Keratinocyte (primary cell): ENCODE data around the gene SZT2.

Source experiments
- CTCF ChIP-seq, 3 experiments: IDR thresholded peaks in 1 of 3; conservative IDR thresholded peaks in 1 of 3; optimal IDR thresholded peaks in 1 of 3; 2 replicates in 2 of 3; 3 replicates in 1 of 3; pipeline versions ENCODE3 to v1.5.1; 2011; ENCODE audit warnings: low read length in 3 of 3, mild to moderate bottlenecking in 3 of 3, moderate library complexity in 2 of 3, control low read depth in 1 of 3, inconsistent platforms in 1 of 3; ENCODE audit not compliant: insufficient read depth in 2 of 3; ENCODE audit errors: extremely low read depth in 1 of 3
- EZH2 ChIP-seq: IDR thresholded peaks from one replicate; pipeline ENCODE4 v1.6.1; 2012; ENCODE audit warnings: inconsistent platforms, mild to moderate bottlenecking, low read length, moderate library complexity

- TF ChIP-seq CTCF (optimal IDR thresholded peaks at IDR 0.05 in 1 of 3, IDR thresholded peaks at IDR 0.05 in 1 of 3, conservative IDR thresholded peaks at IDR 0.05 in 1 of 3; ENCODE audit: extremely low read depth in 1 of 3, insufficient read depth in 2 of 3, low read length in 3 of 3) (no peak), EZH2 (no peak)
Observed at GRCh38 chr1:43491061-43491460, 101.4 kb downstream of the SZT2 start.
